ENCODE measurements around the gene PEX14.

Gene PEX14

DNA sequence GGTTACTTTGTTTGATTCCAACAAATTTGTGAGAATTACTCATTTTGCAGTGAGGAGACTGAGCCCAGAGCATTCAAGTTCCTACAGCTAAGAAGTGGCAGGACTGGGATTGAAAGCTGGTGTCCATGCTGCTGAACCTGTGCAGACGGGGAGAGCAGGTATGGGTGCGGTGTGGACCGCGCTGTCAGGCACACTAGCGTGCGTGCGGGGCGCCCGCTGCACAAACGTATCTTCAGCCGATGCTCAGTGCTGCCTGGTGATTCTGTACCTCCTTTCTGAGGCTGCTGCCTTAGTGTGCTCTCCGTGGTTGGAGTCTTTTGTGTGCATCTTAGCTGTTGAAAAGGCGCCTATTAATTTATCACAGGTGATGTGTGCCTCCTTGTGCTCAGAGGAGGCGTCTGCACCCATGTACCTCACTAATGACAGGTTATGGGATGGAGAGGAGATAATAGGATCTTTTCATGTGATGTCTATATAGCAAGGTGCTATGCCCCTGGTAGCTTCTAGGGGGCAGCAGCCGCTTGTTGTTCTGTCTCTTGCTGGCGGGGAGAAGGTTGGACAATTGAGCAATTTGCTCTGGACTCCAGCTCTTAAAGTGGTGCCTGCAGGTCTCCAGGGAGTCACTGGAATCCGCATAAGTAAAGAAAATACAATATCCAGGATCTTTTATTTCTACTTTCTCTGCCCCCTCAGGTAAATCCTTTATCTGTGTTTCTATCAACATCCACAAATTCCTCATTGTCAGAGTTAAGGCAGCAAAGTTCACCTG lies 32.5 kb downstream of the PEX14 start:
- no peak overlapping the region for H3K4me3 ChIP-seq (ENCODE audit: low read depth in 1 of 2, low read length in 1 of 2)
- no peaks in the 10 kb centered on the region for H3K27me3 ChIP-seq
- H3K27ac ChIP-seq: no peak overlapping the region
- H3K4me1 ChIP-seq (ENCODE audit: control insufficient read depth in 1 of 2, insufficient read depth in 1 of 2, low read depth in 1 of 2, low read length in 1 of 2): peaks cover 6 to 7% of the 10 kb centered on the region in 2 experiments
- no peak for TF ChIP-seq CTCF (IDR thresholded peaks at IDR 0.05)
- no peaks in the 10 kb centered on the region for H3K36me3 ChIP-seq
- no peaks in the 10 kb centered on the region for H3K9me3 ChIP-seq

DNA sequence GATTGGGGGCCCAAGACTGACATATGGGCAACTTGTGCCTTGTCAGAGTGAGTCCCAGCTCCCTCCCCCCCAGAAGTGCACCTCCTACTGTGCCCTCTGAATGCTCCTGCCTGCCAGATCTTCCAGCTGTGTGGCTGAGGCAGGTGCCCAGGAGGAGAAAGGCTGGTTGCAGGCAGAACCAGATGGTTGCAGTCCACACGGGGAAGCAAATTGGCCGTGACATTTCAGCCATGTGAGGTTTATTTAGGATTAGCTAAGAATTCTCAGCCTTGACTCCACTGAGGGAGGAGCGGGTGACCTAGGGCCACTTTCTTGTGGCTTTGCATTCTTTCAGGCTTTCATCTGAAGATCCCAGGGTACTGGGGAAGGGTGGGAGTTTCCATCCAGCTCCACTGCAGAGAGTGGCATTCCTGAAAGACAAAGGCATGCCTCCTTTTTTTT lies 33.8 kb downstream of the PEX14 start:
- Histone ChIP-seq H3K27me3 (no peaks in the 10 kb centered on the region), H3K27ac (no peak overlapping the region)

GRCh38 chr1:10509809-10510509 lies 35.2 kb downstream of the PEX14 start:
- H3K4me3 ChIP-seq (ENCODE audit: low read depth in 1 of 2, low read length in 1 of 2): no peak overlapping the region
- no peak for TF ChIP-seq CTCF (IDR thresholded peaks at IDR 0.05)
- H3K9me3 ChIP-seq: no peaks in the 10 kb centered on the region
- H3K36me3 ChIP-seq: no peaks in the 10 kb centered on the region
- no peaks in the 10 kb centered on the region for H3K4me1 ChIP-seq (ENCODE audit: control insufficient read depth in 1 of 2, insufficient read depth in 1 of 2, low read depth in 1 of 2, low read length in 1 of 2)
- no peaks in the 10 kb centered on the region for H3K27me3 ChIP-seq
- H3K27ac ChIP-seq: no peak overlapping the region

More for the DNA sequence above, 33.8 kb downstream of the PEX14 start:
- TF ChIP-seq CTCF (IDR thresholded peaks at IDR 0.05): no peak
- Histone ChIP-seq H3K9me3 (no peaks in the 10 kb centered on the region), H3K4me3 (ENCODE audit: low read depth in 1 of 2, low read length in 1 of 2) (no peak overlapping the region), H3K36me3 (no peaks in the 10 kb centered on the region), H3K4me1 (ENCODE audit: control insufficient read depth in 1 of 2, insufficient read depth in 1 of 2, low read depth in 1 of 2, low read length in 1 of 2) (no peaks in the 10 kb centered on the region)

- H3K4me1 ChIP-seq (ENCODE audit: control insufficient read depth in 1 of 2, insufficient read depth in 1 of 2, low read depth in 1 of 2, low read length in 1 of 2): no peaks in the 10 kb centered on the region
- TF ChIP-seq CTCF (IDR thresholded peaks at IDR 0.05): no peak
- H3K27me3 ChIP-seq: no peaks in the 10 kb centered on the region
- no peaks in the 10 kb centered on the region for H3K36me3 ChIP-seq
- no peaks in the 10 kb centered on the region for H3K9me3 ChIP-seq
- H3K4me3 ChIP-seq (ENCODE audit: low read depth in 1 of 2, low read length in 1 of 2): no peak overlapping the region
- no peak overlapping the region for H3K27ac ChIP-seq
Observed at GRCh38 chr1:10510520-10511493, 36.1 kb downstream of the PEX14 start.

GRCh38 chr1:10511494-10511885 lies 36.7 kb downstream of the PEX14 start:
- Histone ChIP-seq H3K36me3 (no peaks in the 10 kb centered on the region), H3K27me3 (no peaks in the 10 kb centered on the region), H3K4me3 (ENCODE audit: low read depth in 1 of 2, low read length in 1 of 2) (no peak overlapping the region), H3K4me1 (ENCODE audit: control insufficient read depth in 1 of 2, insufficient read depth in 1 of 2, low read depth in 1 of 2, low read length in 1 of 2) (no peaks in the 10 kb centered on the region), H3K9me3 (no peaks in the 10 kb centered on the region), H3K27ac (no peak overlapping the region)
- TF ChIP-seq CTCF (IDR thresholded peaks at IDR 0.05): no peak
